Ectodermal cell (in vitro differentiated cells): Measurements from ENCODE around the gene RBM20.

Experiments
- H3K27ac ChIP-seq: 2 replicates; pipeline ENCODE4 v1.7.0; 2013; ENCODE audit warnings: mild to moderate bottlenecking, low read depth, low read length; ENCODE audit not compliant: insufficient read depth, poor library complexity, severe bottlenecking
- H3K27me3 ChIP-seq: 2 replicates; pipeline ENCODE4 v1.7.0; 2013; ENCODE audit warnings: mild to moderate bottlenecking, low read length; ENCODE audit not compliant: insufficient read depth, control insufficient read depth, poor library complexity, severe bottlenecking
- H3K36me3 ChIP-seq: one replicate; pipeline ENCODE4 v1.7.0; 2013; ENCODE audit warnings: low read length; ENCODE audit not compliant: control insufficient read depth, insufficient read depth
- H3K4me1 ChIP-seq: one replicate; pipeline ENCODE4 v1.7.0; 2013; ENCODE audit warnings: low read length; ENCODE audit not compliant: control insufficient read depth, insufficient read depth
- H3K4me3 ChIP-seq: 2 replicates; pipeline ENCODE4 v1.7.0; 2013; ENCODE audit warnings: low read depth, low read length, control low read depth; ENCODE audit not compliant: insufficient read depth
- H3K9me3 ChIP-seq: 2 replicates; pipeline ENCODE4 v1.7.0; 2013; ENCODE audit warnings: mild to moderate bottlenecking, low read length, moderate library complexity; ENCODE audit not compliant: control insufficient read depth
- WGBS, 2 experiments: methylation state at CpG; one replicate each; pipeline ENCODE4 v1.1.7; 2013; ENCODE audit warnings: missing lambda C conversion rate in 2 of 2; 5-methylcytosine and 5-hydroxymethylcytosine counted together

RBM20 gene

GRCh38 chr10:110691139-110691538, 47.0 kb downstream of the RBM20 start:
- no peak overlapping the region for H3K27ac ChIP-seq
- no peaks in the 10 kb centered on the region for H3K27me3 ChIP-seq
- no peaks in the 10 kb centered on the region for H3K4me1 ChIP-seq
- H3K9me3 ChIP-seq: no peaks in the 10 kb centered on the region
- H3K36me3 ChIP-seq: no peaks in the 10 kb centered on the region
- 90 to 96% methylated on average over 2 of the region's 2 CpGs for WGBS, 2 experiments
- no peak overlapping the region for H3K4me3 ChIP-seq

- Histone ChIP-seq H3K4me1 (no peaks in the 10 kb centered on the region), H3K36me3 (no peaks in the 10 kb centered on the region), H3K27ac (no peak overlapping the region), H3K27me3 (no peaks in the 10 kb centered on the region), H3K4me3 (no peak overlapping the region), H3K9me3 (no peaks in the 10 kb centered on the region)
- WGBS, 2 experiments: 95 to 100% methylated on average over 1 of the region's 1 CpG
These were observed 50.1 kb downstream of the RBM20 start for GRCh38 chr10:110694263-110694662.

GRCh38 chr10:110694820-110695538, 50.8 kb downstream of the RBM20 start:
- 90 to 94% methylated on average over 5 of the region's 5 CpGs for WGBS, 2 experiments

GRCh38 chr10:110695539-110695886, 51.4 kb downstream of the RBM20 start:
- Histone ChIP-seq H3K27ac (no peak overlapping the region), H3K4me1 (no peaks in the 10 kb centered on the region), H3K36me3 (no peaks in the 10 kb centered on the region), H3K4me3 (no peak overlapping the region), H3K27me3 (no peaks in the 10 kb centered on the region), H3K9me3 (no peaks in the 10 kb centered on the region)
- WGBS, 2 experiments: 87 to 95% methylated on average over 2 of the region's 2 CpGs

More at GRCh38 chr10:110694820-110695538, 50.8 kb downstream of the RBM20 start:
- H3K27ac ChIP-seq: no peak overlapping the region
- no peaks in the 10 kb centered on the region for H3K36me3 ChIP-seq
- H3K4me1 ChIP-seq: no peaks in the 10 kb centered on the region
- no peak overlapping the region for H3K4me3 ChIP-seq
- H3K9me3 ChIP-seq: no peaks in the 10 kb centered on the region
- H3K27me3 ChIP-seq: no peaks in the 10 kb centered on the region

- H3K27ac ChIP-seq: no peak overlapping the region
- H3K4me3 ChIP-seq: no peak overlapping the region
- WGBS, 2 experiments: 89 to 92% methylated on average over 4 of the region's 4 CpGs
- H3K9me3 ChIP-seq: no peaks in the 10 kb centered on the region
- H3K4me1 ChIP-seq: no peaks in the 10 kb centered on the region
- H3K36me3 ChIP-seq: no peaks in the 10 kb centered on the region
- no peaks in the 10 kb centered on the region for H3K27me3 ChIP-seq
These were observed 52.3 kb downstream of the RBM20 start for GRCh38 chr10:110696436-110696835.

- Histone ChIP-seq H3K27ac (no peak overlapping the region), H3K4me1 (peaks cover 11% of the 10 kb centered on the region), H3K4me3 (no peak overlapping the region), H3K36me3 (no peaks in the 10 kb centered on the region), H3K27me3 (no peaks in the 10 kb centered on the region), H3K9me3 (no peaks in the 10 kb centered on the region)
- 90 to 94% methylated on average over 5 of the region's 5 CpGs for WGBS, 2 experiments
These were observed 54.2 kb downstream of the RBM20 start for GRCh38 chr10:110698340-110698739.

- 96 to 97% methylated on average over 6 of the region's 6 CpGs for WGBS, 2 experiments
- Histone ChIP-seq H3K4me3 (no peak overlapping the region), H3K27ac (no peak overlapping the region), H3K27me3 (no peaks in the 10 kb centered on the region), H3K36me3 (no peaks in the 10 kb centered on the region), H3K4me1 (peaks cover 11% of the 10 kb centered on the region), H3K9me3 (no peaks in the 10 kb centered on the region)
These were observed 54.7 kb downstream of the RBM20 start for GRCh38 chr10:110698782-110699201.

- Histone ChIP-seq H3K4me1 (peaks cover 11% of the 10 kb centered on the region), H3K27ac (no peak overlapping the region), H3K36me3 (no peaks in the 10 kb centered on the region), H3K9me3 (no peaks in the 10 kb centered on the region), H3K4me3 (no peak overlapping the region), H3K27me3 (no peaks in the 10 kb centered on the region)
- WGBS, 2 experiments: 85 to 95% methylated on average over 7 to 10 of the region's 10 CpGs
These were observed 55.8 kb downstream of the RBM20 start for GRCh38 chr10:110699859-110700468.

GRCh38 chr10:110700947-110701616, 56.9 kb downstream of the RBM20 start:
- WGBS, 2 experiments: 86 to 88% methylated on average over 10 of the region's 10 CpGs
- Histone ChIP-seq H3K4me1 (peaks cover 11% of the 10 kb centered on the region), H3K9me3 (no peaks in the 10 kb centered on the region), H3K4me3 (no peak overlapping the region), H3K27ac (no peak overlapping the region), H3K27me3 (no peaks in the 10 kb centered on the region), H3K36me3 (no peaks in the 10 kb centered on the region)

- Histone ChIP-seq H3K36me3 (no peaks in the 10 kb centered on the region), H3K9me3 (no peaks in the 10 kb centered on the region), H3K27me3 (no peaks in the 10 kb centered on the region), H3K27ac (no peak overlapping the region), H3K4me3 (no peak overlapping the region), H3K4me1 (peaks cover 11% of the 10 kb centered on the region)
- 43 to 49% methylated on average over 3 of the region's 3 CpGs for WGBS, 2 experiments
These were observed 57.5 kb downstream of the RBM20 start for GRCh38 chr10:110701617-110701971.
